Activated T-helper 2 cell treated with anti-CD3 and anti-CD28 coated beads, Interferon-gamma antibody, Interleukin-2, Interleukin-4, amounts not matched to agents 10 μg/mL and 5 μg/mL and 100 μg/mL, durations not matched to agents 14 hours and 24 hours and 36 hours (primary cell): Measurements from ENCODE around the gene VSTM4. TPM values are rescaled to one million over a fixed set of nuclear protein-coding genes. Genes with fewer than 3 reads are reported as not detected.

ENCODE experiments used
- DNase-seq: peaks from one replicate; pipeline ENCODE4 v3.0.0; 2021; ENCODE audit warnings: low spot score
- H3K27ac Mint-ChIP-seq: one replicate; pipeline ENCODE4 v1.8.0; 2021; ENCODE audit warnings: mixed read lengths
- H3K27me3 Mint-ChIP-seq: one replicate; pipeline ENCODE4 v1.8.0; 2021; ENCODE audit warnings: low read depth, mixed read lengths
- H3K36me3 Mint-ChIP-seq: one replicate; pipeline ENCODE4 v1.8.0; 2021; ENCODE audit warnings: low read depth, mixed read lengths
- H3K4me1 Mint-ChIP-seq: one replicate; pipeline ENCODE4 v1.8.0; 2021; ENCODE audit warnings: low read depth, mixed read lengths
- H3K4me3 Mint-ChIP-seq: one replicate; pipeline ENCODE4 v1.8.0; 2021; ENCODE audit warnings: low read depth, mild to moderate bottlenecking, moderate library complexity, mixed read lengths
- H3K9me3 Mint-ChIP-seq: one replicate; pipeline ENCODE4 v1.8.0; 2021; ENCODE audit warnings: mixed read lengths
- intact Hi-C: fragments of 100-400 bp; cut with micrococcal nuclease; formaldehyde crosslinking; loops from one replicate; pipeline ENCODE4 v1.15.1; 2023
- total RNA-seq: library from RNA; stranded (reverse); gene quantifications from 2 replicates; pipeline ENCODE4 v1.2.3, GENCODE V29; 2022

Gene VSTM4
- total RNA-seq, 1 donor from 2014 or later, result 0.57 TPM

DNA sequence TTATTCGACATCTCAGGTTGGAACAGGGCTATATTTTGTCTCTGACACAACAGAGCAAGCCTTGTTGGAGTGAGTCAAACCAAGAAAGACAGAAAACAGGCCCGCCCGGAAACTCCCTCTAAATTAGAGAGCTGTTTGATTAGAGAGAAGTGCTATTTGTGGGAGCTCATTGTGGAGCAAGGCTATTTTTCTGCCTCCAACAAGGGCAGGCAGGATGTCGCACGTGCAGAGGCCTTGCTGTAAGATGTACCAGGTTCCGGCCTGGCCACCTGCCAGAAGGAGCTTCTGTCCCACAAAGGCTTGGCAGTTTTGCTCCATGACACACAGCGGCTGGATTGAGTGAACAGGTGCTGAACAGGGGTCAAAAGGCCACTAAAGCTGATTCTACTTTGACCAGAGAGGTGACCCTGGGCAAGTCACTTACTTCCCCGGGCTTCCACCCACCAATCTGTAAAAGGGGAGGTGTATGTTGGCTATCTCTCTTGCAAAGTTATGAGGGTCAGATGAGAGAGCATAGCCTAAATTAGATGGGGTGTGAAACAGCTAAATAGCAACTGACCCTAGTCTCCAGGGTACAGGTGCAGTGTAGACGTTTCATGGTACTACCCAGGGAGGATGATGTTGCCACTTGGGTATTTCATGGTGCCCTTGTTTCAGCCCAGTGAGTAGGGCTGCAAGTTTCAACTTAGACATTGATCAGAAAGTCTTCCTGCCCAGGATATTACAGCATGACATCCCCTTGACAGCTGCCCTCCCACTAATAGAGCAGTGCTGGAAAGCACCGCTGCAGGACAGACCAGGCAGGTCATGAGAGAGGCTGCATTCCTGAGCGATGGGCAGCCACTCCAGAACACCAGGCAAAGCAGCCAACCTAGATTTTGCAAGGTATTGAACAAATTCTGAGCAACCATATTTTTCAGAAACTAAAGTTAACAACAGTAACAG, 62.0 kb downstream of the VSTM4 start:
- no peak for DNase-seq
- Mint-ChIP-seq H3K9me3 (no peaks in the 10 kb centered on the region), H3K4me3 (no peak overlapping the region), H3K4me1 (peaks cover 5% of the 10 kb centered on the region), H3K27ac (no peak overlapping the region), H3K27me3 (peaks cover 7% of the 10 kb centered on the region), H3K36me3 (no peaks in the 10 kb centered on the region)
- intact Hi-C loops, result no loop called here

GRCh38 chr10:49052069-49052468, 63.3 kb downstream of the VSTM4 start:
- no peaks in the 10 kb centered on the region for H3K9me3 Mint-ChIP-seq
- H3K27me3 Mint-ChIP-seq, result peaks cover 7% of the 10 kb centered on the region
- no peaks in the 10 kb centered on the region for H3K36me3 Mint-ChIP-seq
- no peak overlapping the region for H3K4me3 Mint-ChIP-seq
- DNase-seq, result no peak
- intact Hi-C loops, result no loop called here
- peaks cover 5% of the 10 kb centered on the region for H3K4me1 Mint-ChIP-seq
- H3K27ac Mint-ChIP-seq, result no peak overlapping the region

- Mint-ChIP-seq H3K27ac (no peak overlapping the region), H3K9me3 (no peaks in the 10 kb centered on the region), H3K36me3 (no peaks in the 10 kb centered on the region), H3K4me1 (peaks cover 5% of the 10 kb centered on the region), H3K4me3 (no peak overlapping the region), H3K27me3 (peaks cover 10% of the 10 kb centered on the region)
- intact Hi-C loops, result no loop called here
- DNase-seq, result no peak
These were observed 64.4 kb downstream of the VSTM4 start for GRCh38 chr10:49050906-49051305.

DNA sequence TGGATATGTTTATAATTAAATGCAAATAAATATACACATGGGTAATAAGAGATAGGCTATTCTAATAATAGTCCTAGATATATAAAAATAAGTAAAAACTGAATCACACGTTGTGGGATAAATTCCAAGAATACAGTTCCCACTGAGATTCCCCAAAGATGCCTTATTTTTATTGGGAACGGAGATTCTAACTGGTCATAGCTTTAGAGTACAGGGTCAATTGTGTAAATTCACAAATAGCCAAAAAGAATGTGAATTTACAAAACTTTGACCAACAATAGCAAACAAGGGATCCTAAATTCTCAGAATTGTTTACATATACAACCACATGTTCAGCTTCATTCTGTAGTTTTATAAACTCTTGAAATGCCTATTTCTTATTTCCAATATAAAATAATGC, 65.0 kb downstream of the VSTM4 start:
- Mint-ChIP-seq H3K36me3 (no peaks in the 10 kb centered on the region), H3K9me3 (no peaks in the 10 kb centered on the region), H3K27ac (no peak overlapping the region), H3K27me3 (peaks cover 12% of the 10 kb centered on the region), H3K4me1 (peaks cover 5% of the 10 kb centered on the region), H3K4me3 (no peak overlapping the region)
- intact Hi-C loops, result no loop called here
- no peak for DNase-seq

DNA sequence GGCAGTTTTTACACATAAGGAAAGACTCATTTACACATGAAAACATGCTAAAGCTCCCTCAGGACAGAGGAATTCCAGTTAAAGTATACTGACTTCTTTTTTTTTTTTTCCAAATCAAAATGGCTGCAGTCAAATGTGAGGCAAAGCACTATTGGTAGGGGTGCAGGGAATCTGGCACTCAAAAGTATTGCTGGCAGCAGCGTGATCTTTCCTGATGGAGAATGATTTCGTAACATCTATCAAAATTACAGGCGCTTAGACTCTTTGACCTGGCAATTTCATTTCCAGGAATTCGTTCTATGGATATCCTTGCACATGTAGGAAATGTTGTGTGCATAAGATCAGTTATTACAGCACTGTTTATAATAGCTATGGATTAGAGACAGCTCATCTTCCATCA, 65.7 kb downstream of the VSTM4 start:
- Mint-ChIP-seq H3K36me3 (no peaks in the 10 kb centered on the region), H3K4me1 (peaks cover 5% of the 10 kb centered on the region), H3K9me3 (no peaks in the 10 kb centered on the region), H3K27ac (no peak overlapping the region), H3K27me3 (peaks cover 12% of the 10 kb centered on the region), H3K4me3 (no peak overlapping the region)
- no peak for DNase-seq
- intact Hi-C loops, result no loop called here

DNA sequence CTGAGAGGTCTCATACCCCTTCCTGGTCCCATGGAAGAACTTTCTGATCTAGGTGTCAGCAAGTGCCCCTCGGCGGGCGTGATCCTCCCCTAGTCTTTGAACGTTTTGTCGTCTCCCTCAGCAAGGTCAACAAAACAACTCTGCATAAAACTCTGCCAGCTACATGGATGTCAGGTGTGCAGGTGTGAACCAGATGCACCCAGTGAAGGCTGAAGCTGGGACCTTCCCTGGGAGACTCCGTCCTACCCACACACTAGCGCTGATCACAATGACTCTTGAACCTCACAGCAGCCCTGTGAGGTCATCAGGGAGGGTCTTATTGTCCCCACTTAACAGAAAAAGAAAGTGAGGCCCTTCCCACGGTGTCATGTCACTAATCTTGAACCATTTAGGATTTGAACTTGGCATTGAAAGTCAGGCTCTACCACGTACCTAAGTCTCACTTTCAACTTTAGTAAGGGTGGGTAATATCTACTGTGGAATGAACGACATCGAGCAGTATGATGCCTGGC, 68.1 kb downstream of the VSTM4 start:
- no peak overlapping the region for H3K4me3 Mint-ChIP-seq
- DNase-seq, result no peak
- no peaks in the 10 kb centered on the region for H3K36me3 Mint-ChIP-seq
- H3K27ac Mint-ChIP-seq, result no peak overlapping the region
- no peaks in the 10 kb centered on the region for H3K9me3 Mint-ChIP-seq
- H3K4me1 Mint-ChIP-seq, result no peaks in the 10 kb centered on the region
- peaks cover 19% of the 10 kb centered on the region for H3K27me3 Mint-ChIP-seq
- intact Hi-C loops, result no loop called here

GRCh38 chr10:49044293-49045193, 70.8 kb downstream of the VSTM4 start:
- no peak overlapping the region for H3K27ac Mint-ChIP-seq

DNA sequence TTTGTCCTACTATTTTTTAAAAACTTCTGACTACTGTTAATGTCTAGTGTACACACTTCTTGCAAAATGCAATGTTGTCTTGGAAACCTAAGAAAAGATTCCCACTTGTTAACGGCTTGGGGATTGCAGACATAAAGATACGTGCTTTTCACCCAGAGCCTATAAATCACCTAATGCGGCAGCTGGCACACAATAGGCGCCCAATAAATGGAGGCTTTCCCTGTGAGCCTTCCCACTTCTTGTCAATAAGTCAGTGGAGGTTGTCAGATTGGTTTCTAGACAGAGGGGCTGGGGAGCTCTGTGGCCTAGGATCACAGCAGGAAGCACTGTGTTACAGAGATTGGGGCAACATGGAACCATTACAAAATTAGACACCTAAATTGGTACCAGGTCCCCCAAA, 74.7 kb downstream of the VSTM4 start:
- Mint-ChIP-seq H3K9me3 (no peaks in the 10 kb centered on the region), H3K4me3 (no peak overlapping the region), H3K27me3 (peaks cover 11% of the 10 kb centered on the region), H3K27ac (no peak overlapping the region), H3K4me1 (no peaks in the 10 kb centered on the region), H3K36me3 (no peaks in the 10 kb centered on the region)
- DNase-seq, result no peak
- intact Hi-C loops, result no loop called here

More at GRCh38 chr10:49044293-49045193, 70.8 kb downstream of the VSTM4 start:
- H3K4me3 Mint-ChIP-seq, result no peak overlapping the region
- no peaks in the 10 kb centered on the region for H3K4me1 Mint-ChIP-seq
- no peaks in the 10 kb centered on the region for H3K9me3 Mint-ChIP-seq
- intact Hi-C loops, result no loop called here
- peaks cover 16% of the 10 kb centered on the region for H3K27me3 Mint-ChIP-seq
- DNase-seq, result no peak
- H3K36me3 Mint-ChIP-seq, result no peaks in the 10 kb centered on the region

DNA sequence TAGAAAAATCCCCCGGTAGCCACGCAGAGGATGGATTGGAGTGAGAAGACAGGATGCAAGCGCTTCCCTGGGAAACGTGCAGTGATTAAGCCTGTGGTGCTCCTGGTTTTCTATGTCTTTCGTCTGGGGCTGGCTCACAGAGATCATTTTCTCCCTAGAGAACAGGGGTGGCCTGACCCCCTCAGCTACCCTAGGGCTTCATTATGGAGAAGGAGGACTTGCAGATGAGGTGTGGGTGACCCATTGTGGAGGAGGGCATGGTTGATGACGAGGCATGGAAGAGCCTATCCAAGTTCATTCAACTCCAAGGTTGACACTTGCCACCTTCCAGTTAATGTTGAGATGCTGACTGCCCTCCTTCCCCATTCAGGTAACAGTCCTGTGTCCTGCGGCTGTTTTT, 75.9 kb downstream of the VSTM4 start:
- Mint-ChIP-seq H3K4me3 (no peak overlapping the region), H3K9me3 (no peaks in the 10 kb centered on the region), H3K36me3 (no peaks in the 10 kb centered on the region), H3K27ac (no peak overlapping the region), H3K4me1 (no peaks in the 10 kb centered on the region), H3K27me3 (peaks cover 11% of the 10 kb centered on the region)
- no peak for DNase-seq
- intact Hi-C loops, result no loop called here

DNA sequence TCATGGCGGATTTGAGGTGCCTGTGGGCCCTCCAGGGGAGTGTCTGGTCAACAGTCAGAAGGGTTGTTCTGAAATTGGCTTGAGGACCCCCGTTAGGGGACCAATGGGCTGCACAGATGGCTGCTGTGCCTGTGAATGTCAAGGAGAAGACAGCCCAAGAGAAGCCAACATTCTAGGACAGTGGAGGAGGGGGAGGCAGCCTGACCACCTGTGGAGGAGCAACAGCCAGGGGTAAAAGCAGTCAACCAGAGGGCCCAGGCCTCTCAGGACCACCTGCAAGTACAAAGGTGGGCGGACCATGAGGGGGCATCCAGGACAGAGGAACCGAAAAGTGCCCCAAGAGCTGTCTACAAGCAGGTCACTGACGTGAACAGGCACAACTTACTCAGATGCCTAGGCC, 76.6 kb downstream of the VSTM4 start:
- Mint-ChIP-seq H3K4me1 (no peaks in the 10 kb centered on the region), H3K9me3 (no peaks in the 10 kb centered on the region), H3K27me3 (peaks cover 8% of the 10 kb centered on the region), H3K36me3 (no peaks in the 10 kb centered on the region), H3K27ac (no peak overlapping the region), H3K4me3 (no peak overlapping the region)
- no peak for DNase-seq
- intact Hi-C loops, result no loop called here

DNA sequence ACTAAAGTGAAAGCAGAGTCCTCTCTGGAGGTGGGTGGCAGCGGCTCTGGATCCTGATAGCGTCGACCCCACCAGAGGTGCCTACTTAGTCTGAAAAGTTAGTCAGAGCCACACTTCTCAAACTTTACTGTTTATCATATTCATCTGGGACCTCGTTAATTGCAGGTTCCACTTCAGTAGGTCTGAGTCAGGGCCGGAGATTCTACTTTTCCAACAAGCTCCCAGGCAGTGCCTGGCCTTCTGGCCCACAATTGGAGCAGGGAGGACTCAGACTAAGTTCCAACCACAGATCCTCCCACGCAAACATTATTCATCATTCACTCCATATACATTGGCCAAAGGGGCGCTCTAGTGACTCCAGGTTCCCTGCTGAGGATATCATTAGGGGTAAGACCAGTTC, 78.1 kb downstream of the VSTM4 start:
- intact Hi-C loops, result no loop called here
- Mint-ChIP-seq H3K4me3 (no peak overlapping the region), H3K36me3 (no peaks in the 10 kb centered on the region), H3K4me1 (no peaks in the 10 kb centered on the region), H3K9me3 (no peaks in the 10 kb centered on the region), H3K27ac (no peak overlapping the region), H3K27me3 (peaks cover 4% of the 10 kb centered on the region)
- DNase-seq, result no peak

DNA sequence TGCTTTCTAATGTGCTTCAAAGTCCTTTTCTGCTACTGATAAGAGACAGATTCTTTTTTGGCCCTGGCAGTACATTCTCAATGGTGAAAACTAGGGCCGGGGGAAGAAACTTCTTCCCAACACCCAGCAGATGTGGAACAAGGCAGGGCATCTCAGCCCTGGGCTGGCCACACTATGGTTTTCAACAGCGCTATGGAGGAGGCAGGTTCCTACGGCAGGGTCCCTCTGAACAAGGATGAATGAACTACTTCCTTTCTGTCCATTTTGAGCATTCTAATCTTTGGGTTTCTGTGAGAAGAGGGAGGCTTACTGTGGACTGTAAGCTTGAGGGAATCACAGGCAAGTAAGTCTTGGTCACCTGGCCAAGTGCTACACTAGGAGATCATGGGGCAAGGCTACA, 78.7 kb downstream of the VSTM4 start:
- Mint-ChIP-seq H3K27me3 (peaks cover 1% of the 10 kb centered on the region), H3K27ac (no peak overlapping the region), H3K9me3 (no peaks in the 10 kb centered on the region), H3K36me3 (no peaks in the 10 kb centered on the region), H3K4me3 (no peak overlapping the region), H3K4me1 (no peaks in the 10 kb centered on the region)
- intact Hi-C loops, result no loop called here
- DNase-seq, result no peak

DNA sequence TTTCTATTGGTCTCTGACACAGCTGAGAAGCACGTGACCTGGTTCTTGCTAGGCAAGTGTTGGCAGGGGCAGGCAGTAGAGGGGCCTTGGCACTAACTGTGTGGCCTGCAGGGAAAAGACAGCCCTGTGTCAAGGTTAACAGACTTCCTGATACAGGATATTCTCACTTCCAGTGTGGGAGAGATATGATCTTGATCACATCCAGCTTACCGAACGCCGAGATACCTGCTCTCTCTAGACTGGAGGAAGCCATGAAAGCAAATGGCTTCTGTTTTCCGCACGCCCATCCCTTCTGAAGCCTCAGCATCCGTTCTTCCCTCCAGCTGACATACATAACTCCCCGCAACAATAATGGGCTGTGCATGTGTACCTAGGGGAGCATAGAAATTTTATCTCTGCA, 79.4 kb downstream of the VSTM4 start:
- no peak for DNase-seq
- no peaks in the 10 kb centered on the region for H3K27me3 Mint-ChIP-seq
- H3K27ac Mint-ChIP-seq, result no peak overlapping the region
- no peaks in the 10 kb centered on the region for H3K9me3 Mint-ChIP-seq
- H3K4me3 Mint-ChIP-seq, result no peak overlapping the region
- H3K4me1 Mint-ChIP-seq, result no peaks in the 10 kb centered on the region
- no peaks in the 10 kb centered on the region for H3K36me3 Mint-ChIP-seq
- intact Hi-C loops, result no loop called here
